OCI-LY1 (cell line): Measurements from ENCODE around the gene ADAM22.

Experiments used
- EZH2 ChIP-seq: fragments of 200-600 bp; sonication (generic), shearing (Covaris generic); IDR thresholded peaks from 2 replicates; pipeline ENCODE4 v1.8.0; 2017; ENCODE audit warnings: borderline replicate concordance, mixed run types, mild to moderate bottlenecking, antibody characterized with exemption, low read length, moderate library complexity, mixed read lengths
- TF ChIP-seq, protein P1 (sequence below): fragments of 200-600 bp; sonication (generic), shearing (Covaris generic); IDR thresholded peaks from 2 replicates; pipeline ENCODE4 v1.5.1; 2017; ENCODE audit warnings: mild to moderate bottlenecking, antibody characterized with exemption, low read length, moderate library complexity, mixed read lengths

DNA sequence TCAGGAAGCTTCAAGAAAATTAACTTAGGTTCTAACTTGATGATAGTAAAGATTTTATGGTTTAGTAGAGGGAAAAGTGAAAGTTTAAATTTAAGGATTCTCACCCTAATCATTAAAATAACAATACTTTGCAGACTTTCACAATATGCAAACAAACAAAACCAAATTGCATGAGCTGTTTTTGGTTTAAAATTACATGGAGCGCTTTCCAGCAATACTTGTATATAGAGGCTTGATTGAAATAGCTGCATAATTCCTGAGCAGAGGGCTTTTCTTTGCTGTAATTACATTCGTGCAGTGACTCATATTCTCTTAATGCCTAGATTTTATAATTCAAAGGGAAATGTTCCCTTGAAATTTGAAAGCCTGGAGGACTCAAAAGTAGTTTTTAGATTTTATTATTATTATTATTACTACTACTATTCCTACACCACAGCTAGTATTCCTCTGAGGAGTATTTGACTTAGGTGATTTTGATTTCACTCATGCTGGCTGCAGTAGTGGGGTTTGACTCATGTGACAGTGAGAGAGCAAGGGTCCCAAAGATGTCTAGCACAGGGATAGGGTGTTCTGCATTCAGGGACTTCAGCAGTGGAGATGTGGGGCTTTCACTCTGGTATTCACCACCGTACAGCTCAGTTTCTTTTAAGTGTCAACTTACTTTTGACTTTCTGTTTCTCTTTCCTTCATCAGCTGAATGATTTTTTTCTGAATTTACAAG, 138.1 kb downstream of the ADAM22 start:
- TF ChIP-seq EZH2 = no peak
- TF ChIP-seq, protein P1, sequence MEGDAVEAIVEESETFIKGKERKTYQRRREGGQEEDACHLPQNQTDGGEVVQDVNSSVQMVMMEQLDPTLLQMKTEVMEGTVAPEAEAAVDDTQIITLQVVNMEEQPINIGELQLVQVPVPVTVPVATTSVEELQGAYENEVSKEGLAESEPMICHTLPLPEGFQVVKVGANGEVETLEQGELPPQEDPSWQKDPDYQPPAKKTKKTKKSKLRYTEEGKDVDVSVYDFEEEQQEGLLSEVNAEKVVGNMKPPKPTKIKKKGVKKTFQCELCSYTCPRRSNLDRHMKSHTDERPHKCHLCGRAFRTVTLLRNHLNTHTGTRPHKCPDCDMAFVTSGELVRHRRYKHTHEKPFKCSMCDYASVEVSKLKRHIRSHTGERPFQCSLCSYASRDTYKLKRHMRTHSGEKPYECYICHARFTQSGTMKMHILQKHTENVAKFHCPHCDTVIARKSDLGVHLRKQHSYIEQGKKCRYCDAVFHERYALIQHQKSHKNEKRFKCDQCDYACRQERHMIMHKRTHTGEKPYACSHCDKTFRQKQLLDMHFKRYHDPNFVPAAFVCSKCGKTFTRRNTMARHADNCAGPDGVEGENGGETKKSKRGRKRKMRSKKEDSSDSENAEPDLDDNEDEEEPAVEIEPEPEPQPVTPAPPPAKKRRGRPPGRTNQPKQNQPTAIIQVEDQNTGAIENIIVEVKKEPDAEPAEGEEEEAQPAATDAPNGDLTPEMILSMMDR = no peak
